COLO668 (cell line): ENCODE measurements around the gene PSENEN.

Experiments used
- DNase-seq: peaks from one replicate; lab custom pipeline; 2025; ENCODE audit not compliant: unreplicated experiment; lab: John Stamatoyannopoulos, UW

Gene PSENEN

GRCh38 chr19:35750167-35750566 lies 4.7 kb downstream of the PSENEN start:
- DNase-seq: no peak

DNA sequence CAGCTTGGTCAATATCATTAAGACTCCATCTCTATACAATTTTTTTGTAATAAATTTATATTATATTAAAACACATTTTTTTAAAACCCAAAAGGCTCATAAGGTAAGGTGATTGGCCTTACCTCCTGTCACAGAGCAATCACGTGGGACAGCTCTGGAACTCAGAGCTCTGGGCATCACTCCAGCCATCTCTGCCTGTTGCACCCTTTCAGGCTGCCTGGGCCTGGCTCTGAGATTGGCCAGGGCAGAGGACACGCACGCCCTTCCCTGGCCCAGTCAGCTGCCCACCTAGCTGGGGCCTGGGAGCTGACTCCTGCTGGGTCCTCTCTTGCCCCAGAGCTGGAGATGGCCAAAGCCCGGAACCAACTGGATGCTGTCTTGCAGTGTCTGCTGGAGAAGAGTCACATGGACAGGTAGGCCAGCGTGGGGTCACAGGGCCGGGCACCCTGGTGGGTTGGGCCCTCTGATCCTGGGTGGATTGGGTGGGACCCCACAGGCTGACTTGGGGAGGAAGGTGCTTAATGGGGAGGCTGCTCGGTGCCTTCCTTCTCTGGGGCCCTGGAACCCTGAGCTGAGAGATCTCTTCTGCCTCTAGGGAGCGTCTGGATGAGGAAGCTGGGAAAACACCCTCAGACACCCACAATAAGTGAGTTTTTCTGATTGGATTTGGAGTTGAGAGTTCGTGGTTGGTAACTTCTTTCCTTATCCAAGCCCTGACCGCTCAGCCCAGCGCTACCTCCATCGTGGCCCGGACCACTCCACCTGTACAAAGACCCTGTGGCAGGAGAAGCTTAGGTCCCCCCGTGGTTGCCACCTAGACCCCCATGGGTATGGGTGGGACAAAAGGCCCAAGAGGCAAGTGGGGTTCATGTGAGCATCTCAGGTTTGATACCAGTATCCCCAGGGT lies 6.6 kb downstream of the PSENEN start:
- DNase-seq: no peak

GRCh38 chr19:35752746-35753350 lies 7.4 kb downstream of the PSENEN start:
- no peak for DNase-seq

GRCh38 chr19:35753634-35754369 lies 8.4 kb downstream of the PSENEN start:
- DNase-seq: no peak

DNA sequence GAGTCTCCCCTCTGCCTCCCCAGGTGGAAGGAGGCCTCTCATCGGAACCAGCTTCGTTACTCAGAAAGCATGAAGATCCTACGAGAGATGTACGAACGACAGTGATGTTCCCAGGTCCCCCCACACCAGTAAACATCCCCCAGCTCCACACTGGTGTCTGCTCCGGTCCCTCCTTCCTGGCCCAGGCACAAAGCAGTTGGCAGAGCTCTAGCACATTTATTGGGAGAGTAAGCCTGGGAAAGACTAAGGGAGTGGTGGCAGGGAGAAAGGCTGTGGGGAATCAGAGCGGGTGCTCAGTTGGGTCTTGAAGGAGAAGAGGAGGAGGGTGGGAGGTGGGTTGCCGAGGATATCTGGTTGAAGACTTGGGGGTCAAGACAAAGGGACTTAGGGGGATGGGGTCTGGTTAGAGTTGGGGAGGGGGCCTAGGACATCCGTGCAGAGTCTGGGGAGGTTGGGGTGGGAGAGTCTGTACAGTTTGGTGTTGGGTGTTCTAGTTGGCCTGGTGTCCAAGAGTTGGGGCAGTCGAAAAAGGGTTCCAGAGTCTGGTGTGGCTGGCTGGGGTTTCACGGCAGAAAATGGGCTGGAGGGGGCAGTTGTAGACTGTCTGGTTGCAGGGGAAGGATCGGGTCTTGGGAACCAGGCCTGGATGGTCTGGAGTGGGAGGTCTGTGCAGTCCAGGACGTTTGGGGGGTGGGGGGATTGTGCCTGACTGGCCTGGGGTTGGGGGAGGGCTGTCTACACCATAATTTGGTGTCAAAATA lies 9.1 kb downstream of the PSENEN start:
- DNase-seq: no peak

- DNase-seq: no peak
These were observed 9.7 kb downstream of the PSENEN start for GRCh38 chr19:35755131-35755549.

- DNase-seq: no peak
These were observed 10.3 kb downstream of the PSENEN start for GRCh38 chr19:35755550-35756376.

DNA sequence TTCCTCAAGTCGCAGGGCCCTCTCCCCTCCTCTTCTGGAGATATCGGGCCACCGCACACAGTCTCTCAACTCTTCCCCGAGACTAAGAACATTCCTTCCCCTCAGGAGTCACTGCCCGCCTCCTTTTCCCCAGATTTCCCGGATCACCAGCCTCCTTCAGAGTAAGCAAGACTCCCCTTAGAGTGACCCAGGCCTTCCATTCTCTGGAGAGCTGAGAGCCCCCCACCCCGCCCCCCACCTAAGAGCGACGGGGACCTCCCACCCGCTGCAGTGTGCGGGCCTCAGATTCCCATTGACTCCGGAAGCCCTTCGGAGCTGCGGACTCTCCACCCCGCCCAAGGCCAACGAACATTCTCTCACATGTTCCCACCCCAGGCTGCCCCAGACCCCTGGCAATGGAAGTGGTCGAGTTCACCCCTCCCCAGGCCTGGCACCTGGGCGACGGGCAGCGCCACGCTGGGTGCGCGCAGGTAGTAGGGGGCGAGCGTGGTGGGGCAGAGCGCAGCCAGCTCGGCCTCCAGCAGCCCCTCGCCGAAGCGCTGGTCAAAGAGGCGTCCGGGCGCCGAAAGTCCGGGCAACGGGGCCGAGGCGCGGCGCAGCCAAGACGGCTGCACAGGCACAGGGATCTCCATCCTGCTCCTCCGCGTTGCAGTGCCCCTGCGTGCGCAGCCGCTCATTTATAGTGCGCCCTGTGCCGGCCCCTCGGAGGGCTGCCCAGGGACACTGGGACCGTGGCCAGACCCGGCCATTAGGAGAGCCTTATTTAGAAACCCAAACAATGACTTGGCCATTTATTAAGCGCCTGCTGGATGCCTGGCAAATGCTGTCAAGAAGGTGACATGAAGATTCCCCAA lies 11.2 kb downstream of the PSENEN start, which contains the start of gene HSPB6:
HSPB6 (minus strand) TSS at position 653 of the 854 bp plus-strand sequence; CDS start at position 632, 21 bp downstream.
- no peak for DNase-seq

DNA sequence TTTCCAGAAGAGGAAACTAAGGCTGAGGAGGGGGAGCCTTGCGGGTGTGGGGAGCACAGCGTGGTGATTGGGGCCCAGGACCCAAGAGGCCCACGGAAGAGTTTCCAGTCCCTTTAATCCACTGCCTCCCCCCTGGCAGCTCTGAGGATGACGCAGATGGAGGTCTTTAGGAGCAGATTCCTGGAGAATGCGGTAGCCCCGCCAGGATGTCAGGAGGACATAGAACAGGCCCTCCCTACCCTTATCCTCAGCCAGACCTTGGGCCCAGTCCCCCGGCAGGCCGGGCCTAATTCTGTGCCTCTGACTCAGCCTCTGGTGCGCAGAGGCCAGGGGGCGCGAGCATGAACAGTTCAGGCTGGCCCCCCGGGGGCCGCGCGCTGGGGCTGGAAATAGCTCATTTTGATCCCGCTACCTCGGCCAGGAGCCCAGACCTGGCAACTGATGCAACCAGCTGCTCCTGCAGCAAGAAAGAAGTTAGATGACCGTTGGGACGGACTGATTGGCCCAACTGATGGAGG lies 11.8 kb downstream of the PSENEN start:
- peak; percentile 53 for DNase-seq

- peak; percentile 97 for DNase-seq
These were observed 12.5 kb downstream of the PSENEN start, which contains the start of gene PROSER3 for GRCh38 chr19:35757749-35758608. Gene PROSER3, plus strand, starts transcription at chr19:35758176. Its CDS starts 40 bp downstream, at chr19:35758216.

DNA sequence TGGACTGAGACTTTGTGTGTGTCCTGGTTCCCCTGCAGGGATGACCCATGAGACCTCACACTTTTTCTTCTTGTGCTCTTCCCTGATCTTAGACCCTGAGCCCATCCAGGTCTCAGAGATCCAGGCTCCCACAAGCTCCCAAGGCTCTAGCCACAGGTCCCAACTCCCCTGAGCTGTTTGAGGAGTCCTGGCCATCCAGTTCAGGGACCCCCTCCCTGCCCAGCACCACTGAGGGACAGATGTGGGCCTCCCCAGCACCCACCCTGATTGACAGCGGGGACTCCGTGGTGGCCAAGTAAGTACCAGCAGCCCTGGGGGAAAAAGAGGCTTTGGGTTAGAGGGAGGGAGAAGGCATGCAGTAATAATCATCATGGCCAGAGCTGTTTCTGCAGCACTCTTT lies 14.2 kb downstream of the PSENEN start:
- no peak for DNase-seq

DNA sequence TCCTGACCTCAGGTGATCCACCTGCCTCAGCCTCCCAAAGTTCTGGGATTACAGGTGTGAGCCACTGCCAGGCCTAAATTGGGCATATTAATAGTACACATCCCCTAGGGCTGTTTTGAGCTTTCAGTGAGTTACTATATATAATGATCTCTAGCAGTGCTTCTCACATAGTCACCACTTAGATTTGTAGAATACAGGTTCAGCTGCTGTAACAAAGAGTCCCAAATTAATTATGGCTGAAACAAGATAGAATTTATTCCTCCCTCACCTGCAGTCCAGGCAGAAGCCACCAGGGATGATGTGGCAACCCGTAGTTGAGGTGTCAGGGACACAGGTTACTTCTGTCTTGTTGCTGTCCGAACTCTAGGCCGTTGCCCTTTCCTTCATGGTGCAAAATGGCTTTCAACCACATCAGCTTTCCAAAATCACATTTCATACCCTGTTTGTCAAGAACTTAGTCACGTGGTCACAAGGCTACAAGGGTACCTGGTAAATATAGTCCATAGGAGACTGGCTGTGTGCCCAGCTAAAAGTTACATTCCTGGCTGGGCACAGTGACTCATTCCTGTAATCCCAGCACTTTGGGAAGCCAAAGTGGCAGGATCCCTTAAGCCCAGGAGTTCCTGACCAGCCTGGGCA lies 15.4 kb downstream of the PSENEN start:
- no peak for DNase-seq

GRCh38 chr19:35764432-35765315 lies 19.2 kb downstream of the PSENEN start:
- DNase-seq: no peak

GRCh38 chr19:35766571-35767104 lies 21.2 kb downstream of the PSENEN start:
- no peak for DNase-seq

- no peak for DNase-seq
These were observed 22.0 kb downstream of the PSENEN start for GRCh38 chr19:35767288-35768081.
